ENCODE results near the gene FAM174C.

GRCh38 chr19:1236576-1236975, 38.8 kb upstream of the FAM174C start:
- TF ChIP-seq CTCF (IDR thresholded peaks at IDR 0.05; ENCODE audit: low read depth, low read length, missing input control) = no peak
- no peak for TF ChIP-seq RAD21 (IDR thresholded peaks at IDR 0.05)

Measured in liver (tissue), 3 donors.